ENCODE results near the gene CSNK2B.
A peak's percentile ranks its signal among the peaks of the same experiment; 100 is the strongest.

Gene CSNK2B

DNA sequence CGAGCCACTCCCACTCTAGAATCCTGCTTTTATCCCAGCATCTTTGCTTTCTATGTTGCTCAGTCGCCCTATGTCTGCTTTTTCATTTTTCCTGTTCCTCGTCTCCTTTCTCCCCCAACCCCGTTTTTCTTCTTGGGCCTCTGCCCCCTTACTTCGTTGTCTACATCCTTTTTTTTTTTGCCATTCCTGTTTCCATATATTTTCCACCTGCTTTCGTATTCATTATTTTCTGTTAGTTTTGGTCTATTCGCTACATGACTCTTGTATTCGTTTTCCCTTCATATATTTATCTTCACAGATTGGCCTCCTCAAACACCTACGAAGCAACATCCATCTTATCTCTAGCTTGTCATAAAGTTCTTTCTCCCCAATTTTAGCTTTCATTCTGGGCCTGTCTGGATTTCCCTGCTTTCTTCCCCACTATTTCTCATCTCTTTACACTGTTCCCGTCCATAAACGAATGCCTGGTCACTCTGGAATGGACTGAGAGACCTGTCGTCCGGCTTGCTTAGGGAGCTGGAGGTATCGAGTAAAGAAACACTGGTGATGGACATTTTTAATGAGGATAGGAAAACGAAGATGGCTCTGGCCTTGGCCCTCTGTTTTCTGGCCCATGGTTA is 44.5 kb upstream of the CSNK2B start (continued):
- TF ChIP-seq, protein P1, sequence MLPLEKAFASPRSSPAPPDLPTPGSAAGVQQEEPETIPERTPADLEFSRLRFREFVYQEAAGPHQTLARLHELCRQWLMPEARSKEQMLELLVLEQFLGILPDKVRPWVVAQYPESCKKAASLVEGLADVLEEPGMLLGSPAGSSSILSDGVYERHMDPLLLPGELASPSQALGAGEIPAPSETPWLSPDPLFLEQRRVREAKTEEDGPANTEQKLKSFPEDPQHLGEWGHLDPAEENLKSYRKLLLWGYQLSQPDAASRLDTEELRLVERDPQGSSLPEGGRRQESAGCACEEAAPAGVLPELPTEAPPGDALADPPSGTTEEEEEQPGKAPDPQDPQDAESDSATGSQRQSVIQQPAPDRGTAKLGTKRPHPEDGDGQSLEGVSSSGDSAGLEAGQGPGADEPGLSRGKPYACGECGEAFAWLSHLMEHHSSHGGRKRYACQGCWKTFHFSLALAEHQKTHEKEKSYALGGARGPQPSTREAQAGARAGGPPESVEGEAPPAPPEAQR (tag by site-specific recombination; IDR thresholded peaks at IDR 0.05) = no peak
- TF ChIP-seq GLI4 (tag by site-specific recombination; IDR thresholded peaks at IDR 0.05) = no peak
- no peak for TF ChIP-seq REPIN1 (tag by site-specific recombination; IDR thresholded peaks at IDR 0.05; ENCODE audit: low read depth)
- TF ChIP-seq ZBTB26 (tag by site-specific recombination; optimal IDR thresholded peaks at IDR 0.05) = no peak
- TF ChIP-seq ZNF223 (tag by site-specific recombination; IDR thresholded peaks at IDR 0.05) = no peak
- no peak for TF ChIP-seq YY2 (tag by site-specific recombination; IDR thresholded peaks at IDR 0.05)
- no peak for TF ChIP-seq SALL2 (tag by site-specific recombination; IDR thresholded peaks at IDR 0.05; ENCODE audit: borderline replicate concordance)
- no peak for TF ChIP-seq KLF10 (tag by site-specific recombination; IDR thresholded peaks at IDR 0.05)
- TF ChIP-seq ZNF610 (tag by site-specific recombination; IDR thresholded peaks at IDR 0.05; ENCODE audit: borderline replicate concordance) = no peak
- no peak for TF ChIP-seq ZNF221 (tag by site-specific recombination; IDR thresholded peaks at IDR 0.05; ENCODE audit: borderline replicate concordance)
- TF ChIP-seq ZNF501 (tag by site-specific recombination; IDR thresholded peaks at IDR 0.05) = no peak
- TF ChIP-seq KLF16 (tag by site-specific recombination; IDR thresholded peaks at IDR 0.05) = no peak
- no peak for TF ChIP-seq HOXC10 (CRISPR knock-in tag; IDR thresholded peaks at IDR 0.05)
- no peak for TF ChIP-seq ZNF391 (tag by site-specific recombination; IDR thresholded peaks at IDR 0.05; ENCODE audit: borderline replicate concordance, low read depth)
- TF ChIP-seq ZNF585B (tag by site-specific recombination; IDR thresholded peaks at IDR 0.05) = no peak
- no peak for TF ChIP-seq ZNF132 (tag by site-specific recombination; IDR thresholded peaks at IDR 0.05; ENCODE audit: borderline replicate concordance)
- no peak for TF ChIP-seq RBAK (tag by site-specific recombination; IDR thresholded peaks at IDR 0.05)
- TF ChIP-seq ZNF580 (tag by site-specific recombination; IDR thresholded peaks at IDR 0.05) = no peak
- TF ChIP-seq ZBTB17 (tag by site-specific recombination; IDR thresholded peaks at IDR 0.05) = peak; percentile 37; the same call in 1 of the 2 replicates
- no peak for TF ChIP-seq SCRT1 (tag by site-specific recombination; IDR thresholded peaks at IDR 0.05; ENCODE audit: borderline replicate concordance)

DNA sequence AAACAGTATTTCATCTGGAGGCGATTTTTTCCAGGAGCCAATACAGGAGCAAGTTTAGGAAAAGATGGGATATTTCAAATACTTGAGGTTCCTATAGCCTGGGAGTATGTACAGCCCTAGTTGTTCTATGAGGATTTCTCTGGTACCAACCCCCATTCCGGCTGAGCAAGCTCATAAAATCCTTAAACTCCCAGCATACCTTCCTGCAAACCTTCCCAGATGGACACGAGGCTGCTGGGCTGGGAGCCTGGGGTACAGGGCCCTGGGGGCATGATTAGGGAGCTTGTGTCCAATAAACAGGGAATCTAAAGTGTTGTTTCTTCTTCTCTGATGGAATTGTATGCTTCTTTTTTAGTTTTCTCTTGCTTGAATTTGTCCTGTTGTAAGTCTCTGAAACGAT is 43.9 kb upstream of the CSNK2B start:
- Histone ChIP-seq H3K27ac (ENCODE audit: extremely low read depth, low read depth, low read length) (peak overlapping the region; percentile 99), H3K4me3 (ENCODE audit: low read depth, low read length) (peak overlapping the region; percentile 97), H3K36me3 (ENCODE audit: control insufficient read depth in 2 of 2, insufficient read depth in 1 of 2, low read length in 2 of 2) (peaks cover 39 to 58% of the 10 kb centered on the region in 2 experiments), H3K9me3 (ENCODE audit: control insufficient read depth, insufficient read depth, low read depth, low read length) (no peaks in the 10 kb centered on the region), H3K4me1 (ENCODE audit: control insufficient read depth, insufficient read depth, low read length) (peaks cover 7% of the 10 kb centered on the region; the same call in 1 of the 2 replicates)
- peak; percentile 77 for TF ChIP-seq ZNF76 (tag by site-specific recombination; IDR thresholded peaks at IDR 0.05; ENCODE audit: borderline replicate concordance, low read depth)
- no peak for TF ChIP-seq ZFP37 (tag by site-specific recombination; IDR thresholded peaks at IDR 0.05)
- TF ChIP-seq YY1 (tag by site-specific recombination; IDR thresholded peaks at IDR 0.05) = peak; percentile 2; the same call in 1 of the 2 replicates
- TF ChIP-seq ZBTB20 (tag by site-specific recombination; IDR thresholded peaks at IDR 0.05) = 0 out of 2 replicates have a peak, but pooled peaks have one; percentile 19
- CTCF ChIA-PET = interaction anchor here (0.7 to 1.4 kb wide), 5 partner anchors 12 to 42 kb away, joined by 3 to 7 read pairs (median 3); no protein-coding TSS in a partner anchor
- POLR2A ChIA-PET = interaction anchor here (0.6 to 9.7 kb wide), 17 partner anchors 13 to 1349 kb away, joined by 3 to 123 read pairs (median 4); partner anchors contain the start of genes ATP6V1G2, BAG6, C6orf47 and DDX39B
